ENCODE data around the gene KRT5.

GRCh38 chr12:52477651-52478050 lies 42.5 kb downstream of the KRT5 start:
- TF ChIP-seq CTCF (IDR thresholded peaks at IDR 0.05 in 8 of 11, conservative IDR thresholded peaks at IDR 0.05 in 3 of 11) (no peak), POLR2AphosphoS5 (IDR thresholded peaks at IDR 0.05) (no peak)

Measured in spleen (tissue), 7 donors.